Measurements from ENCODE around the gene FGD5.

GRCh38 chr3:14886101-14886500 is 67.3 kb downstream of the FGD5 start:
- TF ChIP-seq CTCF (IDR thresholded peaks at IDR 0.05) (no peak), POLR2A (IDR thresholded peaks at IDR 0.05) (no peak)
